ENCODE data around the gene CERK. TPM values are rescaled to one million over a fixed set of nuclear protein-coding genes. Genes with fewer than 3 reads are reported as not detected.

Gene CERK
- total and polyA plus RNA-seq, 2 of the 13 experiments (the other 11 are each of a cell fraction or from before 2014, with no cell fraction given) = 40.3 to 41.9 TPM

DNA sequence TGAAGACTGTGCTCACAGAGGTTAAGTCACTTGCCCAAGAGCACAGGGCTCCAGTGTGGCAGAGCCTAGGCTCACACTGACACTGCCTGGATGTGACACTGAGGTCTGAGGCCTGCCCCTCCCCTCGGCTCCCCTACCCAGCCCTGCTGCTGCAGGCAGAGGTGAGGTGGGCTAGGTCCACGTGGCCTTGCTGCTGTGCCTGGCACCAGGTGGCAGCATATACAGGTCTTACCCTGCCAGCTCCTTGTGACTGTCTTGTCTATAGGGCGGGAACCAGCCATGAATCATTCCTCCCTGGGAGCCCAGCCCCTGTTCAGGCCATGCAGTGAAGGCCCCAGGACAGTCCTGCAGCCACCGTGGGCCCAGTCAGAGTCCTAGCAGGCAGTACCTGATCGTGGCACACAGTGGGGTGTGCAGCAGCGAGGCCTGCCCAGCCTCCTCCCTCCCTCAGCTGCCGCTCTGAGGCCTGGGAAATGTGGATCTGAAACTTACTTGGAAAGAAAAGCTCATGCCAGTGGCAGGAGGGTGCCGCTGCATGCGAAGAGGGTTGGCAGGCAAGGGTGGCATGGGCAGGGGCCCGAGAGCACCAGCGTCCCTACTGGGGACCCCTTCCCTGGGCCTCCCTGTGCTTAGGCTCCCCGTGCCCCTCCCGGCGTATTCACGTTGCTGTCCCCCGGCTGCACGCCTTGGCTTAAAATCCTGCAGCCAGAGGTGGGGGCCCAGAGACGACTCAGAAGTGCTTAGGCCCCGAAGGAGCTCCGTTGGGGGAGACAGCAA is 1.2 kb upstream of the CERK start (continued):
- TF ChIP-seq NRL (CRISPR knock-in tag; IDR thresholded peaks at IDR 0.05; ENCODE audit: borderline replicate concordance) (0 out of 2 replicates have a peak, but pooled peaks have one; percentile 16), MYC (CRISPR knock-in tag; IDR thresholded peaks at IDR 0.05; ENCODE audit: borderline replicate concordance) (peak; percentile 99), IKZF1 (IDR thresholded peaks at IDR 0.05) (no peak), ZIK1 (CRISPR knock-in tag; IDR thresholded peaks at IDR 0.05; ENCODE audit: borderline replicate concordance, low read depth) (peak; percentile 75; the same call in 1 of the 2 replicates), HDAC1 (CRISPR knock-in tag; IDR thresholded peaks at IDR 0.05) (0 out of 2 replicates have a peak, but pooled peaks have one; percentile 7), MEF2D (CRISPR knock-in tag; IDR thresholded peaks at IDR 0.05) (no peak; the same call in 1 of the 2 replicates), SNRNP70 (IDR thresholded peaks at IDR 0.05; ENCODE audit: low read depth, low read length) (no peak), ZEB1 (IDR thresholded peaks at IDR 0.05; ENCODE audit: insufficient replicate concordance, low read depth) (no peak), ZNF724P (CRISPR knock-in tag; IDR thresholded peaks at IDR 0.05; ENCODE audit: borderline replicate concordance) (no peak; the same call in 1 of the 2 replicates), MIER2 (CRISPR knock-in tag; IDR thresholded peaks at IDR 0.05) (0 out of 2 replicates have a peak, but pooled peaks have one; percentile 14), ZBTB38 (CRISPR knock-in tag; IDR thresholded peaks at IDR 0.05) (peak; percentile 15; the same call in 1 of the 2 replicates), NONO (IDR thresholded peaks at IDR 0.05) (no peak), NONO (CRISPR knock-in tag; conservative IDR thresholded peaks at IDR 0.05) (peak; percentile 68; the same call in 1 of the 2 replicates), ZNF605 (CRISPR knock-in tag; IDR thresholded peaks at IDR 0.05) (no peak; the same call in 1 of the 2 replicates), SMAD3 (CRISPR knock-in tag; IDR thresholded peaks at IDR 0.05) (no peak; the same call in 1 of the 2 replicates), ZNF839 (CRISPR knock-in tag; IDR thresholded peaks at IDR 0.05; ENCODE audit: borderline replicate concordance) (peak; percentile 10; the same call in 1 of the 2 replicates)
- TF ChIP-seq, protein P1, sequence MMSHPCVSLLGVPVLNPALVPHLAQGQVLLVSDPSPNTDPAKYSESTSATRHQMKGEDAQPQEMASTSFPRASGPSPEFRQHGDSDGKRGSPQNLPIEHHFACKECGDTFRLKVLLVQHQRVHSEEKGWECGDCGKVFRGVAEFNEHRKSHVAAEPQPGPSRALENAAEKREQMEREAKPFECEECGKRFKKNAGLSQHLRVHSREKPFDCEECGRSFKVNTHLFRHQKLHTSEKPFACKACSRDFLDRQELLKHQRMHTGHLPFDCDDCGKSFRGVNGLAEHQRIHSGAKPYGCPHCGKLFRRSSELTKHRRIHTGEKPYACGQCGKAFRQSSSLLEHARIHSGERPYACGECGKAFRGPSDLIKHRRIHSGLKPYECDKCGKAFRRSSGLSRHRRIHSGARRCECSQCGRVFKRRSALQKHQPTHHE (CRISPR knock-in tag; IDR thresholded peaks at IDR 0.05; ENCODE audit: borderline replicate concordance) = no peak
- TF ChIP-seq, protein P2, sequence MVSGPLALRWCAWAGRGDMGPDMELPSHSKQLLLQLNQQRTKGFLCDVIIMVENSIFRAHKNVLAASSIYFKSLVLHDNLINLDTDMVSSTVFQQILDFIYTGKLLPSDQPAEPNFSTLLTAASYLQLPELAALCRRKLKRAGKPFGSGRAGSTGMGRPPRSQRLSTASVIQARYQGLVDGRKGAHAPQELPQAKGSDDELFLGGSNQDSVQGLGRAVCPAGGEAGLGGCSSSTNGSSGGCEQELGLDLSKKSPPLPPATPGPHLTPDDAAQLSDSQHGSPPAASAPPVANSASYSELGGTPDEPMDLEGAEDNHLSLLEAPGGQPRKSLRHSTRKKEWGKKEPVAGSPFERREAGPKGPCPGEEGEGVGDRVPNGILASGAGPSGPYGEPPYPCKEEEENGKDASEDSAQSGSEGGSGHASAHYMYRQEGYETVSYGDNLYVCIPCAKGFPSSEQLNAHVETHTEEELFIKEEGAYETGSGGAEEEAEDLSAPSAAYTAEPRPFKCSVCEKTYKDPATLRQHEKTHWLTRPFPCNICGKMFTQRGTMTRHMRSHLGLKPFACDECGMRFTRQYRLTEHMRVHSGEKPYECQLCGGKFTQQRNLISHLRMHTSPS (CRISPR knock-in tag; IDR thresholded peaks at IDR 0.05; ENCODE audit: low read depth) = peak; percentile 99
- TF ChIP-seq, protein P3, sequence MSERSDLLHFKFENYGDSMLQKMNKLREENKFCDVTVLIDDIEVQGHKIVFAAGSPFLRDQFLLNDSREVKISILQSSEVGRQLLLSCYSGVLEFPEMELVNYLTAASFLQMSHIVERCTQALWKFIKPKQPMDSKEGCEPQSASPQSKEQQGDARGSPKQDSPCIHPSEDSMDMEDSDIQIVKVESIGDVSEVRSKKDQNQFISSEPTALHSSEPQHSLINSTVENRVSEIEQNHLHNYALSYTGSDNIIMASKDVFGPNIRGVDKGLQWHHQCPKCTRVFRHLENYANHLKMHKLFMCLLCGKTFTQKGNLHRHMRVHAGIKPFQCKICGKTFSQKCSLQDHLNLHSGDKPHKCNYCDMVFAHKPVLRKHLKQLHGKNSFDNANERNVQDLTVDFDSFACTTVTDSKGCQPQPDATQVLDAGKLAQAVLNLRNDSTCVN (CRISPR knock-in tag; IDR thresholded peaks at IDR 0.05; ENCODE audit: borderline replicate concordance) = no peak
- TF ChIP-seq, protein P4, sequence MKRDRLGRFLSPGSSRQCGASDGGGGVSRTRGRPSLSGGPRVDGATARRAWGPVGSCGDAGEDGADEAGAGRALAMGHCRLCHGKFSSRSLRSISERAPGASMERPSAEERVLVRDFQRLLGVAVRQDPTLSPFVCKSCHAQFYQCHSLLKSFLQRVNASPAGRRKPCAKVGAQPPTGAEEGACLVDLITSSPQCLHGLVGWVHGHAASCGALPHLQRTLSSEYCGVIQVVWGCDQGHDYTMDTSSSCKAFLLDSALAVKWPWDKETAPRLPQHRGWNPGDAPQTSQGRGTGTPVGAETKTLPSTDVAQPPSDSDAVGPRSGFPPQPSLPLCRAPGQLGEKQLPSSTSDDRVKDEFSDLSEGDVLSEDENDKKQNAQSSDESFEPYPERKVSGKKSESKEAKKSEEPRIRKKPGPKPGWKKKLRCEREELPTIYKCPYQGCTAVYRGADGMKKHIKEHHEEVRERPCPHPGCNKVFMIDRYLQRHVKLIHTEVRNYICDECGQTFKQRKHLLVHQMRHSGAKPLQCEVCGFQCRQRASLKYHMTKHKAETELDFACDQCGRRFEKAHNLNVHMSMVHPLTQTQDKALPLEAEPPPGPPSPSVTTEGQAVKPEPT (CRISPR knock-in tag; IDR thresholded peaks at IDR 0.05; ENCODE audit: low read depth) = no peak

Data from HepG2 (cell line).